OCI-LY1 (cell line): ENCODE results near the gene VWA3B.
"Not testable (repeated sequence)": the region's sequence is repeated elsewhere in the genome, so short reads cannot be mapped to it uniquely, and the experiment has no call there.

Source experiments
- H2AFZ ChIP-seq: fragments of 200-600 bp; sonication (generic), shearing (Covaris generic); 2 replicates; pipeline ENCODE4 v1.6.0; 2014; ENCODE audit warnings: antibody characterized with exemption, mild to moderate bottlenecking, low read length
- H3F3A ChIP-seq: fragments of 200-600 bp; sonication (generic), shearing (Covaris generic); 2 replicates; pipeline ENCODE4 v1.6.0; 2014; ENCODE audit warnings: mild to moderate bottlenecking, antibody characterized with exemption, low read length, moderate library complexity; ENCODE audit not compliant: insufficient read depth
- H3K27ac ChIP-seq: fragments of 200-600 bp; sonication (generic); 2 replicates; pipeline ENCODE4 v1.5.1; 2014; ENCODE audit warnings: low read length, mixed run types, mild to moderate bottlenecking, low read depth; ENCODE audit not compliant: poor library complexity, severe bottlenecking
- H3K27me3 ChIP-seq: fragments of 200-600 bp; sonication (generic); 2 replicates; pipeline ENCODE4 v1.6.0; 2014; ENCODE audit warnings: antibody characterized with exemption, mild to moderate bottlenecking, low read length, moderate library complexity; ENCODE audit not compliant: insufficient read depth
- H3K36me3 ChIP-seq: fragments of 200-600 bp; sonication (generic); 2 replicates; pipeline ENCODE4 v1.6.1; 2014; ENCODE audit warnings: mild to moderate bottlenecking, antibody characterized with exemption, low read length, moderate library complexity, mixed read lengths; ENCODE audit not compliant: insufficient read depth
- H3K4me1 ChIP-seq: fragments of 200-600 bp; sonication (generic); 2 replicates; pipeline ENCODE4 v1.5.1; 2014; ENCODE audit warnings: mild to moderate bottlenecking, low read length, moderate library complexity; ENCODE audit not compliant: insufficient read depth, severe bottlenecking
- H3K4me2 ChIP-seq: fragments of 200-600 bp; sonication (generic), shearing (Covaris generic); 2 replicates; pipeline ENCODE4 v1.6.1; 2014; ENCODE audit warnings: low read length
- H3K4me3 ChIP-seq: fragments of 200-600 bp; sonication (generic); 2 replicates; pipeline ENCODE4 v1.5.1; 2014; ENCODE audit warnings: low read length, low read depth, mild to moderate bottlenecking, mixed read lengths; ENCODE audit not compliant: poor library complexity, severe bottlenecking
- H3K79me2 ChIP-seq: fragments of 200-600 bp; shearing (Covaris generic); 2 replicates; pipeline ENCODE4 v1.6.1; 2016; ENCODE audit warnings: mixed run types, low read length, mixed read lengths; ENCODE audit not compliant: insufficient read depth
- H3K9ac ChIP-seq: fragments of 200-600 bp; sonication (generic), shearing (Covaris generic); 2 replicates; pipeline ENCODE4 v1.6.1; 2014; ENCODE audit warnings: mild to moderate bottlenecking, low read length, mixed read lengths
- H3K9me2 ChIP-seq: fragments of 200-600 bp; sonication (generic), shearing (Covaris generic); 2 replicates; pipeline ENCODE4 v1.6.1; 2014; ENCODE audit warnings: low read depth, mild to moderate bottlenecking, low read length, mixed read lengths
- H3K9me3 ChIP-seq: fragments of 200-600 bp; shearing (Covaris generic); 2 replicates; pipeline ENCODE4 v1.6.1; 2014; ENCODE audit warnings: low read length, mixed read lengths
- H4K20me1 ChIP-seq: fragments of 200-600 bp; sonication (generic), shearing (Covaris generic); 2 replicates; pipeline ENCODE4 v1.6.0; 2016; ENCODE audit warnings: mild to moderate bottlenecking, low read length; ENCODE audit not compliant: insufficient read depth
- EZH2 ChIP-seq: fragments of 200-600 bp; sonication (generic), shearing (Covaris generic); IDR thresholded peaks from 2 replicates; pipeline ENCODE4 v1.8.0; 2017; ENCODE audit warnings: borderline replicate concordance, mixed run types, mild to moderate bottlenecking, antibody characterized with exemption, low read length, moderate library complexity, mixed read lengths
- TF ChIP-seq, protein P1 (sequence below): fragments of 200-600 bp; sonication (generic), shearing (Covaris generic); IDR thresholded peaks from 2 replicates; pipeline ENCODE4 v1.5.1; 2017; ENCODE audit warnings: mild to moderate bottlenecking, antibody characterized with exemption, low read length, moderate library complexity, mixed read lengths

The VWA3B gene

DNA sequence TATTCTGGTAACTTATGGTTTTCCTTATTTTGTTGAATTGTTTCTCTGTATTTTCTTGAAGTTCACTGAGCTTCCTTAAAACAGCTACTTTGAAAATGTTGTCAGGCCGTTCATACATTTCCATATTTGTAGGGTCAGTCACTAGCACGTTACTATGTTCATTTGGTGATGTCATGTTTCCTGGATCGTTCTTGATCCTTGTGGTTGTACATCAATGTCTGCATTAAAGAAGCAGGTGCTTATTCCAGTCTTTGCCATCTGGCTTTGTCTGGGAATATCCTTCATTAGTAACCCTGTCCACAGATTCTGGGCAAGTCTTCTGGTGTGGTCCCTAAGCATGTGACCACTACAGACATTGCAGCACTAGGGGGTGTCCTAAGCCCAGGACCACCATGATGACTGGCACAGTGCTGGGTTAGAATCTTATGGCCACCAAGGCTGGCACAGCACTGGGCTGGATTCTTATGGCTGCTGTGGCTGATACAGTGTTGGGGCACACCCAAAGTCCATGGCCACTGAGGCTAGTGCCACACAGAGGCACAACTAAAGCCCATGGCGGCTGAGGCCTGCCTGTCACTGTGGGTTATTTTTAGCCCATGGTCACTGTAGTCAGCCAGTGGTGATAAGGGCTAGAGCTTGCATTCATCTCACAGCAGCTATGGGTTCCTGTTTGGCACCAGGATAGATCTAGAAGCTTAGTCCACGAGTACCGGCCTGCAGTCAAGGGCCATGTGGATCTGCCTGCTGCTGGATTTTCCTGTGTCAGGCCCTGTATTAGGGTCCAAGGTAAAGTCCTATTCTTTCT lies 13.2 kb downstream of the VWA3B start:
- Histone ChIP-seq H3K27ac (no peak overlapping the region), H3K4me2 (no peak overlapping the region), H3K9me2 (no peaks in the 10 kb centered on the region), H3K79me2 (no peaks in the 10 kb centered on the region), H3K9ac (no peak overlapping the region), H3K36me3 (no peaks in the 10 kb centered on the region), H3K4me1 (no peaks in the 10 kb centered on the region), H3K4me3 (no peak overlapping the region), H3K9me3 (peaks cover 12% of the 10 kb centered on the region; the same call in 1 of the 2 replicates), H3F3A (no peaks in the 10 kb centered on the region), H3K27me3 (no peaks in the 10 kb centered on the region), H2AFZ (no peak overlapping the region), H4K20me1 (no peaks in the 10 kb centered on the region)
- no peak for TF ChIP-seq EZH2
- TF ChIP-seq, protein P1, sequence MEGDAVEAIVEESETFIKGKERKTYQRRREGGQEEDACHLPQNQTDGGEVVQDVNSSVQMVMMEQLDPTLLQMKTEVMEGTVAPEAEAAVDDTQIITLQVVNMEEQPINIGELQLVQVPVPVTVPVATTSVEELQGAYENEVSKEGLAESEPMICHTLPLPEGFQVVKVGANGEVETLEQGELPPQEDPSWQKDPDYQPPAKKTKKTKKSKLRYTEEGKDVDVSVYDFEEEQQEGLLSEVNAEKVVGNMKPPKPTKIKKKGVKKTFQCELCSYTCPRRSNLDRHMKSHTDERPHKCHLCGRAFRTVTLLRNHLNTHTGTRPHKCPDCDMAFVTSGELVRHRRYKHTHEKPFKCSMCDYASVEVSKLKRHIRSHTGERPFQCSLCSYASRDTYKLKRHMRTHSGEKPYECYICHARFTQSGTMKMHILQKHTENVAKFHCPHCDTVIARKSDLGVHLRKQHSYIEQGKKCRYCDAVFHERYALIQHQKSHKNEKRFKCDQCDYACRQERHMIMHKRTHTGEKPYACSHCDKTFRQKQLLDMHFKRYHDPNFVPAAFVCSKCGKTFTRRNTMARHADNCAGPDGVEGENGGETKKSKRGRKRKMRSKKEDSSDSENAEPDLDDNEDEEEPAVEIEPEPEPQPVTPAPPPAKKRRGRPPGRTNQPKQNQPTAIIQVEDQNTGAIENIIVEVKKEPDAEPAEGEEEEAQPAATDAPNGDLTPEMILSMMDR, result no peak

DNA sequence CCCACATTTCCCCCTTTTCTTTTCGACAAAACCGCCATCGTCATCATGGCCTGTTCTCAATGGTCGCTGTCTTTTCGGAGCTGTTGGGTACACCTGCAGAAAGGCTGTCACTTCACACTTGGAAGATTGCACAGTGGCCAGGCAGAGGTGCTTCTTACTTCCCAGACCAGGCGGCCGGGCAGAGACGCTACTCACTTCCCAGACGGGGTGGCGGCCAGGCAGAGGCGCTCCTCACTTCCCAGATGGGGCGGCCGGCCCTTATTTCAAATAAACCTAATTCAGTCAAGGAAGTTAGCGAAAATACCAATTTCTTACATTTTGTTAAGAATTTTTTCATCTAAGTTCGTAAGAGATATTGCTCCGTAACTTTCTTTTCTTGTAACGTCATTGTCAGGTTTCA lies 15.3 kb downstream of the VWA3B start:
- H3K4me1 ChIP-seq, H4K20me1 ChIP-seq, H3K4me3 ChIP-seq, H3K4me2 ChIP-seq, H3K27me3 ChIP-seq, H3K9me3 ChIP-seq, H3K79me2 ChIP-seq, H3K27ac ChIP-seq, H3K9ac ChIP-seq, H2AFZ ChIP-seq, H3K36me3 ChIP-seq, H3K9me2 ChIP-seq, H3F3A ChIP-seq: not testable (repeated sequence)

DNA sequence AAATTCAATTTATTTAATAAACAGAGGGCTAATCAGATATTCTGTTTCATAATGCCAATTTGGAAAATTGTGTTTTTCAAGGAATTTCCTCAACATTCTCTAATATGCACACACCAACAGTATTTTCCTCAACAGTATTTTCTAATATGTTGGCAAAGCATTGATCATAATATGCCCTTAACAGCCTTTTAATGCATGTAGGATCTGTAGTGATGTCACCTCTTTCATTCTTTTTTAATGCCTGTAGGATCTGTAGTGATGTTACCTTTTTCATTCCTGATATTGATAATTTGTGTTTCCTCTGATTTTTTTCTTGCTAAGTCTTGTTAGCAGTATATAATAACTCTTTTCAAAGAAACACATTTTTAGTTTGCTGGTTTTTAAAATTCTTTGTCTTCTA lies 15.9 kb downstream of the VWA3B start:
- no peak overlapping the region for H2AFZ ChIP-seq
- no peaks in the 10 kb centered on the region for H3K9me2 ChIP-seq
- no peaks in the 10 kb centered on the region for H3K27me3 ChIP-seq
- no peak overlapping the region for H3K27ac ChIP-seq
- peaks cover 8% of the 10 kb centered on the region; the same call in 1 of the 2 replicates for H3K9me3 ChIP-seq
- TF ChIP-seq, protein P1, result no peak
- TF ChIP-seq EZH2, result no peak
- no peaks in the 10 kb centered on the region for H3K4me1 ChIP-seq
- H3K36me3 ChIP-seq, result no peaks in the 10 kb centered on the region
- H4K20me1 ChIP-seq, result no peaks in the 10 kb centered on the region
- no peak overlapping the region for H3K4me3 ChIP-seq
- no peaks in the 10 kb centered on the region for H3K79me2 ChIP-seq
- H3K9ac ChIP-seq, result no peak overlapping the region
- H3F3A ChIP-seq, result no peaks in the 10 kb centered on the region
- H3K4me2 ChIP-seq, result no peak overlapping the region

DNA sequence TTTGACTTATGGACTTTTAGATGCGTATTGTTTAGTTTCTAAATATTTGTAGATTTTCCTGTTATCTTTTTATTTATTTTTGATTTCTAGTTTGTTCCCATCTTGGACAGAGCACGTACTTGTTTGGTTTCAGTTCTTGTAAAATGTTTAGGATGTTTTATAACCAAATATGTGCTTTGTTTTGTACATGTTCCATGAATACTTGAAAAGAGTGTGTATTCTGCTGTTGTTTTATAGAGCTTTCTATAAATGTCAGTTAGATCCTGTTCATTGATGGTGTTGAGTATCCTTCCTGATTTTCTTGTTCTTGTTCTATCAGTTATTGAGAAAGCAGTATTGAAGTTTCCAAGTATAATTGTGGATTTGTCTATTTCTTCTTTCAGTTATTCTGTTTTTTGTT lies 21.1 kb downstream of the VWA3B start:
- no peaks in the 10 kb centered on the region for H4K20me1 ChIP-seq
- H3K27ac ChIP-seq, result no peak overlapping the region
- no peaks in the 10 kb centered on the region for H3K4me1 ChIP-seq
- no peak overlapping the region for H3K4me3 ChIP-seq
- no peak overlapping the region for H3K9ac ChIP-seq
- no peaks in the 10 kb centered on the region for H3K27me3 ChIP-seq
- no peaks in the 10 kb centered on the region for H3K9me3 ChIP-seq
- H2AFZ ChIP-seq, result no peak overlapping the region
- no peak overlapping the region for H3K4me2 ChIP-seq
- H3K79me2 ChIP-seq, result no peaks in the 10 kb centered on the region
- no peaks in the 10 kb centered on the region for H3F3A ChIP-seq
- H3K36me3 ChIP-seq, result no peaks in the 10 kb centered on the region
- no peaks in the 10 kb centered on the region for H3K9me2 ChIP-seq
- TF ChIP-seq, protein P1, result no peak
- TF ChIP-seq EZH2, result no peak
